Measurements from ENCODE around the gene SHD. TPM values are rescaled to one million over a fixed set of nuclear protein-coding genes. Genes with fewer than 3 reads are reported as not detected.

SHD gene
- total and polyA plus RNA-seq, 2 of the 8 experiments (the other 6 are each of a cell fraction or from before 2014, with no cell fraction given): 5.8 to 10.7 TPM

GRCh38 chr19:4301590-4302242, 22.6 kb downstream of the SHD start:
- H2BK20ac ChIP-seq (ENCODE audit: low read length): no peak overlapping the region
- H3K9me3 ChIP-seq (ENCODE audit: insufficient read depth in 2 of 2, low read depth in 1 of 2, low read length in 1 of 2): no peaks in the 10 kb centered on the region
- H3K23ac ChIP-seq (ENCODE audit: insufficient read length): no peak overlapping the region
- peaks cover 3% of the 10 kb centered on the region; the same call in 1 of the 2 replicates for H3K79me1 ChIP-seq (ENCODE audit: low read depth, low read length)
- no peak overlapping the region for H3K18ac ChIP-seq (ENCODE audit: extremely low read depth, low read length)
- H2BK15ac ChIP-seq (ENCODE audit: low read length): no peak overlapping the region
- no peak for DNase-seq (ENCODE audit: low read depth in 1 of 2, low spot score in 2 of 2)
- no peak overlapping the region for H3K4ac ChIP-seq (replicated peaks; ENCODE audit: insufficient read length, low read depth, low read length)
- no peak for TF ChIP-seq GTF2F1 (IDR thresholded peaks at IDR 0.05; ENCODE audit: borderline replicate concordance, low read depth, low read length)
- TF ChIP-seq ASH2L (IDR thresholded peaks at IDR 0.05; ENCODE audit: low read length): no peak
- no peak for TF ChIP-seq SAP30 (IDR thresholded peaks at IDR 0.05; ENCODE audit: insufficient read depth, insufficient replicate concordance, low read length)
- TF ChIP-seq ATF2 (IDR thresholded peaks at IDR 0.05; ENCODE audit: low read length): no peak
- H3K79me2 ChIP-seq (ENCODE audit: control insufficient read depth in 1 of 2, insufficient read depth in 2 of 2, low read length in 2 of 2): no peaks in the 10 kb centered on the region
- WGBS, 2 experiments (ENCODE audit: extremely low coverage in 1 of 2, insufficient coverage in 1 of 2, insufficient read length in 1 of 2, insufficient replicate concordance in 2 of 2, low coverage in 1 of 2, low lambda C conversion rate in 2 of 2, missing lambda C conversion rate in 1 of 2): 88% methylated on average over 13 of the region's 13 CpGs; no CpG with 5 or more reads in 1 of the 2 experiments
- H3K9ac ChIP-seq (replicated peaks in 1 of 4; ENCODE audit: extremely low read depth in 1 of 4, low read depth in 3 of 4, low read length in 3 of 4): no peak overlapping the region
- peaks cover 0 to 3% (median under 1%) of the 10 kb centered on the region in 4 experiments; a peak in 3 of 8 replicates for H3K36me3 ChIP-seq (ENCODE audit: control insufficient read depth in 2 of 4, insufficient read depth in 4 of 4, low read length in 3 of 4)
- POLR2A ChIA-PET (ENCODE audit: partially characterized antibody): interaction anchor here (0.8 to 2.0 kb wide), 5 partner anchors 8 to 29 kb away, joined by 3 to 6 read pairs (median 3); no protein-coding TSS in a partner anchor
- peak overlapping the region; percentile 5 for H4K91ac ChIP-seq (replicated peaks; ENCODE audit: insufficient read length, low read length)
- H2BK120ac ChIP-seq (replicated peaks; ENCODE audit: low read depth, low read length): no peak overlapping the region
- H3K27me3 ChIP-seq (replicated peaks in 1 of 4; ENCODE audit: control insufficient read depth in 3 of 4, extremely low read depth in 1 of 4, insufficient read depth in 3 of 4, low read length in 3 of 4): no peaks in the 10 kb centered on the region
- no peak overlapping the region for H2AFZ ChIP-seq (ENCODE audit: low read length)
- H3K27ac ChIP-seq (ENCODE audit: low read depth, low read length): no peak overlapping the region
- H2BK12ac ChIP-seq (ENCODE audit: low read depth, low read length): 0 out of 2 replicates have a peak overlapping the region, but pooled peaks have one; percentile 50
- H2AK5ac ChIP-seq (ENCODE audit: low read depth, low read length): no peak overlapping the region
- H2BK5ac ChIP-seq (ENCODE audit: low read depth, low read length): no peak overlapping the region
- no peak overlapping the region for H3K14ac ChIP-seq (ENCODE audit: insufficient read length)
- no peak overlapping the region for H3K56ac ChIP-seq (replicated peaks; ENCODE audit: insufficient read length, low read depth, low read length)
- no peak overlapping the region for H3K4me2 ChIP-seq (ENCODE audit: insufficient read depth in 1 of 2, low read depth in 2 of 2, low read length in 2 of 2)
- peaks cover 0 to 11% (median under 1%) of the 10 kb centered on the region in 4 experiments; a peak in 5 of 7 replicates for H3K4me1 ChIP-seq (replicated peaks in 1 of 4; ENCODE audit: control insufficient read depth in 3 of 4, insufficient read depth in 4 of 4, low read length in 3 of 4)
- no peak overlapping the region for H3K4me3 ChIP-seq (ENCODE audit: extremely low read depth in 1 of 4, insufficient read depth in 2 of 4, low read depth in 3 of 4, low read length in 4 of 4)
- peaks cover 0 to 2% of the 10 kb centered on the region in 2 experiments for H4K20me1 ChIP-seq (replicated peaks in 1 of 2; ENCODE audit: control insufficient read depth in 1 of 2, insufficient read depth in 2 of 2, low read length in 2 of 2)
- no peak overlapping the region for H4K5ac ChIP-seq (ENCODE audit: insufficient read length, low read depth, low read length)
- FAIRE-seq: no peak
- no peak overlapping the region for H4K8ac ChIP-seq (ENCODE audit: extremely low read depth, insufficient read depth, low read length)
- H3K23me2 ChIP-seq (ENCODE audit: low read depth, low read length): no peaks in the 10 kb centered on the region; the same call in 1 of the 2 replicates
- CTCF ChIA-PET (ENCODE audit: partially characterized antibody): interaction anchor here (2.0 kb wide), 1 partner anchor 35 kb away, joined by 10 read pairs; no protein-coding TSS in a partner anchor
